ENCODE results near the gene DIP2B. TPM values are rescaled to one million over a fixed set of nuclear protein-coding genes. Genes with fewer than 3 reads are reported as not detected.

The DIP2B gene
- polyA plus RNA-seq, 1 of the 3 experiments (the other 2 are of a cell fraction), result 6.6 TPM

DNA sequence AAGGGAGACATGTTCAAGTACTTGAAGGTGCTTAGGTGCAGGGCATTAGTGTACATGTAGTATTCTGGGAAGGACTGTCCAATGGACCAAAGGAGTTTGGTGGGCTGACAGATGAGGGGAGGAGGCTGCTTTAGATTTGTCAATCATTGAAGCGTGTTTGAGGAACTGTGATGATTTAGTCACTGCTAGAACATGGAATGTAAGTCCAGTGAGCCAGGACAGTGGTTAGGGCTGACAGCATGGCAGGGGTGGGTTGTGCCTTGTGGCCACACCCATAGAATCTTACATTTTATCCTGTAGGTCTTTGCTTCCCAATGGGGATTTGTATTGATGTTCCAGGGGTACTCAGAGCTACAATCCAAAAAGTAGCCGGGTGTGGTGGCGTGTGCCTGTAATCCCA, 24.6 kb downstream of the DIP2B start:
- ChIA-PET CTCF (no interaction called here), POLR2A (no interaction called here)
- no peak for DNase-seq
- H3K9me2 ChIP-seq, result no peaks in the 10 kb centered on the region
- no peaks in the 10 kb centered on the region for H3K27me3 ChIP-seq (ENCODE audit: insufficient read depth)
- no peaks in the 10 kb centered on the region for H3K36me3 ChIP-seq (replicated peaks in 1 of 2; ENCODE audit: control insufficient read depth in 1 of 2, insufficient read depth in 2 of 2, low read length in 1 of 2)
- no peaks in the 10 kb centered on the region for H4K20me1 ChIP-seq (ENCODE audit: insufficient read depth)
- H3K79me2 ChIP-seq (ENCODE audit: insufficient read depth), result peaks cover 77% of the 10 kb centered on the region
- H2AFZ ChIP-seq (ENCODE audit: low read depth), result no peak overlapping the region
- WGBS (ENCODE audit: low lambda C conversion rate), result 100% methylated on average over 3 of the region's 3 CpGs
- no peak overlapping the region for H3K9ac ChIP-seq
- H3K9me3 ChIP-seq, result no peaks in the 10 kb centered on the region
- peaks cover 0 to 24% of the 10 kb centered on the region in 2 experiments; a peak in 2 of 4 replicates for H3K4me1 ChIP-seq (ENCODE audit: control insufficient read depth in 1 of 2, insufficient read depth in 2 of 2, low read depth in 1 of 2, low read length in 1 of 2)
- no peak overlapping the region for H3K4me3 ChIP-seq (ENCODE audit: low read depth in 2 of 2, low read length in 1 of 2)
- no peak for TF ChIP-seq POLR2AphosphoS5 (IDR thresholded peaks at IDR 0.05; ENCODE audit: low read depth, low read length)
- TF ChIP-seq GATA2 (CRISPR knock-in tag; IDR thresholded peaks at IDR 0.05), result no peak
- TF ChIP-seq, protein P1, sequence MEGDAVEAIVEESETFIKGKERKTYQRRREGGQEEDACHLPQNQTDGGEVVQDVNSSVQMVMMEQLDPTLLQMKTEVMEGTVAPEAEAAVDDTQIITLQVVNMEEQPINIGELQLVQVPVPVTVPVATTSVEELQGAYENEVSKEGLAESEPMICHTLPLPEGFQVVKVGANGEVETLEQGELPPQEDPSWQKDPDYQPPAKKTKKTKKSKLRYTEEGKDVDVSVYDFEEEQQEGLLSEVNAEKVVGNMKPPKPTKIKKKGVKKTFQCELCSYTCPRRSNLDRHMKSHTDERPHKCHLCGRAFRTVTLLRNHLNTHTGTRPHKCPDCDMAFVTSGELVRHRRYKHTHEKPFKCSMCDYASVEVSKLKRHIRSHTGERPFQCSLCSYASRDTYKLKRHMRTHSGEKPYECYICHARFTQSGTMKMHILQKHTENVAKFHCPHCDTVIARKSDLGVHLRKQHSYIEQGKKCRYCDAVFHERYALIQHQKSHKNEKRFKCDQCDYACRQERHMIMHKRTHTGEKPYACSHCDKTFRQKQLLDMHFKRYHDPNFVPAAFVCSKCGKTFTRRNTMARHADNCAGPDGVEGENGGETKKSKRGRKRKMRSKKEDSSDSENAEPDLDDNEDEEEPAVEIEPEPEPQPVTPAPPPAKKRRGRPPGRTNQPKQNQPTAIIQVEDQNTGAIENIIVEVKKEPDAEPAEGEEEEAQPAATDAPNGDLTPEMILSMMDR (IDR thresholded peaks at IDR 0.05), result no peak
- TF ChIP-seq TCF12 (IDR thresholded peaks at IDR 0.05), result no peak
- TF ChIP-seq FOSL2 (IDR thresholded peaks at IDR 0.05; ENCODE audit: borderline replicate concordance, low read depth), result no peak
- no peak for TF ChIP-seq RXRA (IDR thresholded peaks at IDR 0.05; ENCODE audit: borderline replicate concordance, low read depth)
- TF ChIP-seq, protein P2, sequence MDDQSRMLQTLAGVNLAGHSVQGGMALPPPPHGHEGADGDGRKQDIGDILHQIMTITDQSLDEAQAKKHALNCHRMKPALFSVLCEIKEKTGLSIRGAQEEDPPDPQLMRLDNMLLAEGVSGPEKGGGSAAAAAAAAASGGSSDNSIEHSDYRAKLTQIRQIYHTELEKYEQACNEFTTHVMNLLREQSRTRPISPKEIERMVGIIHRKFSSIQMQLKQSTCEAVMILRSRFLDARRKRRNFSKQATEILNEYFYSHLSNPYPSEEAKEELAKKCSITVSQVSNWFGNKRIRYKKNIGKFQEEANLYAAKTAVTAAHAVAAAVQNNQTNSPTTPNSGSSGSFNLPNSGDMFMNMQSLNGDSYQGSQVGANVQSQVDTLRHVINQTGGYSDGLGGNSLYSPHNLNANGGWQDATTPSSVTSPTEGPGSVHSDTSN (IDR thresholded peaks at IDR 0.05), result no peak
- no peak for TF ChIP-seq SMC3 (IDR thresholded peaks at IDR 0.05; ENCODE audit: low read depth, low read length)
- no peak for TF ChIP-seq IRF3 (IDR thresholded peaks at IDR 0.05; ENCODE audit: low read depth, low read length)
- TF ChIP-seq SIN3A (IDR thresholded peaks at IDR 0.05; ENCODE audit: borderline replicate concordance, low read depth, low read length), result no peak
- no peak for TF ChIP-seq MXI1 (IDR thresholded peaks at IDR 0.05; ENCODE audit: low read depth, low read length)
- TF ChIP-seq EZH2phosphoT487 (IDR thresholded peaks at IDR 0.05; ENCODE audit: borderline replicate concordance, low read depth), result no peak
- no peak for TF ChIP-seq ELF1 (IDR thresholded peaks at IDR 0.05)
- TF ChIP-seq TAF1 (IDR thresholded peaks at IDR 0.05; ENCODE audit: borderline replicate concordance, low read depth, low read length), result no peak
- H3F3A ChIP-seq (replicated peaks; ENCODE audit: insufficient read depth), result peaks cover 28% of the 10 kb centered on the region
- no peak overlapping the region for H3K27ac ChIP-seq (ENCODE audit: low read depth in 2 of 2, low read length in 1 of 2)
- H3K4me2 ChIP-seq, result no peak overlapping the region

DNA sequence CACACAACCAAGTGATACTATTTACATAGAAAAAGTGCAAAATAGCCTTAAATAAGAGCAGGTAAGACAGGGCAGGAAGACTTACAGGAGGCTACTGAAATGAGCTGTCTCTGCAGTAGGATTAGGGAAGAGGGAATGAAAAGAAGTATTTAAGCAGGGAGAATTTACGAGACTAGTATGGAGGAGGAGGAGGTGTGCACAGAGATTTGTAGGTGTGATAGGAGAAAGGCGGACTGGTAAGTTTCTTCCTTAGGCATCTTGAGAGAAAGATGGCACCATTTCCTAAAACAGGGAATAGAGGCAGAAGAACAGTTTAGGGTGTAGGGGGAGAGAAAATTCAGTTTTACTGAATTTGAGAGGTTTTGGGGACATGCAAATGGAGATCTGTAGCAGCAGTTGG, 25.7 kb downstream of the DIP2B start:
- DNase-seq, result no peak
- peaks cover 0 to 24% of the 10 kb centered on the region in 2 experiments; a peak in 2 of 4 replicates for H3K4me1 ChIP-seq (ENCODE audit: control insufficient read depth in 1 of 2, insufficient read depth in 2 of 2, low read depth in 1 of 2, low read length in 1 of 2)
- H3K9me3 ChIP-seq, result no peaks in the 10 kb centered on the region
- H3K36me3 ChIP-seq (replicated peaks in 1 of 2; ENCODE audit: control insufficient read depth in 1 of 2, insufficient read depth in 2 of 2, low read length in 1 of 2), result no peaks in the 10 kb centered on the region
- no peak overlapping the region for H3K27ac ChIP-seq (ENCODE audit: low read depth in 2 of 2, low read length in 1 of 2)
- TF ChIP-seq NFIC (IDR thresholded peaks at IDR 0.05; ENCODE audit: borderline replicate concordance), result no peak
- no peak for TF ChIP-seq EZH2phosphoT487 (IDR thresholded peaks at IDR 0.05; ENCODE audit: borderline replicate concordance, low read depth)
- no peak for TF ChIP-seq FOSL2 (IDR thresholded peaks at IDR 0.05; ENCODE audit: borderline replicate concordance, low read depth)
- TF ChIP-seq, protein P1 (IDR thresholded peaks at IDR 0.05), result no peak
- 95% methylated on average over 2 of the region's 2 CpGs for WGBS (ENCODE audit: low lambda C conversion rate)
- H3K4me3 ChIP-seq (ENCODE audit: low read depth in 2 of 2, low read length in 1 of 2), result no peak overlapping the region
- H3K9ac ChIP-seq, result no peak overlapping the region
- ChIA-PET POLR2A (no interaction called here), CTCF (interaction anchor here (1.6 kb wide), 1 partner anchor 10 kb away, joined by 4 read pairs; no protein-coding TSS in a partner anchor)
- H3F3A ChIP-seq (replicated peaks; ENCODE audit: insufficient read depth), result peaks cover 32% of the 10 kb centered on the region
- H4K20me1 ChIP-seq (ENCODE audit: insufficient read depth), result no peaks in the 10 kb centered on the region
- no peak overlapping the region for H2AFZ ChIP-seq (ENCODE audit: low read depth)
- no peak overlapping the region for H3K4me2 ChIP-seq
- no peaks in the 10 kb centered on the region for H3K9me2 ChIP-seq
- no peaks in the 10 kb centered on the region for H3K27me3 ChIP-seq (ENCODE audit: insufficient read depth)
- peaks cover 78% of the 10 kb centered on the region for H3K79me2 ChIP-seq (ENCODE audit: insufficient read depth)
